ENCODE data around the gene TKFC. TPM values are rescaled to one million over a fixed set of nuclear protein-coding genes. Genes with fewer than 3 reads are reported as not detected.

TKFC gene
- total and polyA plus RNA-seq, 2 experiments from 2014 or later = 42.3 to 104 TPM

- H4K20me1 ChIP-seq (ENCODE audit: insufficient read depth, poor library complexity, severe bottlenecking) = no peaks in the 10 kb centered on the region
- no peaks in the 10 kb centered on the region for H3K36me3 ChIP-seq (replicated peaks; ENCODE audit: insufficient read depth, low read depth)
Observed at GRCh38 chr11:61295596-61295926, 37.5 kb upstream of the TKFC start.

GRCh38 chr11:61297341-61297740 is 35.7 kb upstream of the TKFC start:
- H3K9me3 ChIP-seq (ENCODE audit: low read depth) = no peaks in the 10 kb centered on the region
- no peaks in the 10 kb centered on the region for H3K36me3 ChIP-seq (replicated peaks; ENCODE audit: insufficient read depth, low read depth)
- no peak overlapping the region for H3K4me3 ChIP-seq
- peaks cover 4% of the 10 kb centered on the region for H3K79me2 ChIP-seq
- no peaks in the 10 kb centered on the region for H3K27me3 ChIP-seq
- H3K27ac ChIP-seq = peak overlapping the region; percentile 75
- 50% methylated on average over 1 of the region's 1 CpG for WGBS (ENCODE audit: low lambda C conversion rate, missing lambda C conversion rate)
- no peaks in the 10 kb centered on the region for H3K9me2 ChIP-seq (replicated peaks; ENCODE audit: insufficient read depth)
- H2AFZ ChIP-seq = no peak overlapping the region
- H3K4me1 ChIP-seq (ENCODE audit: insufficient read depth) = peaks cover 14% of the 10 kb centered on the region
- TF ChIP-seq EZH2phosphoT487 (IDR thresholded peaks at IDR 0.05; ENCODE audit: low read depth, severe bottlenecking, unreplicated experiment) = no peak
- no peak for TF ChIP-seq EZH2 (IDR thresholded peaks at IDR 0.05; ENCODE audit: borderline replicate concordance)
- TF ChIP-seq, protein P1, sequence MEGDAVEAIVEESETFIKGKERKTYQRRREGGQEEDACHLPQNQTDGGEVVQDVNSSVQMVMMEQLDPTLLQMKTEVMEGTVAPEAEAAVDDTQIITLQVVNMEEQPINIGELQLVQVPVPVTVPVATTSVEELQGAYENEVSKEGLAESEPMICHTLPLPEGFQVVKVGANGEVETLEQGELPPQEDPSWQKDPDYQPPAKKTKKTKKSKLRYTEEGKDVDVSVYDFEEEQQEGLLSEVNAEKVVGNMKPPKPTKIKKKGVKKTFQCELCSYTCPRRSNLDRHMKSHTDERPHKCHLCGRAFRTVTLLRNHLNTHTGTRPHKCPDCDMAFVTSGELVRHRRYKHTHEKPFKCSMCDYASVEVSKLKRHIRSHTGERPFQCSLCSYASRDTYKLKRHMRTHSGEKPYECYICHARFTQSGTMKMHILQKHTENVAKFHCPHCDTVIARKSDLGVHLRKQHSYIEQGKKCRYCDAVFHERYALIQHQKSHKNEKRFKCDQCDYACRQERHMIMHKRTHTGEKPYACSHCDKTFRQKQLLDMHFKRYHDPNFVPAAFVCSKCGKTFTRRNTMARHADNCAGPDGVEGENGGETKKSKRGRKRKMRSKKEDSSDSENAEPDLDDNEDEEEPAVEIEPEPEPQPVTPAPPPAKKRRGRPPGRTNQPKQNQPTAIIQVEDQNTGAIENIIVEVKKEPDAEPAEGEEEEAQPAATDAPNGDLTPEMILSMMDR (IDR thresholded peaks at IDR 0.05; ENCODE audit: poor library complexity) = no peak
- H4K20me1 ChIP-seq (ENCODE audit: insufficient read depth, poor library complexity, severe bottlenecking) = no peaks in the 10 kb centered on the region
- no peak overlapping the region for H3K4me2 ChIP-seq
- no peak for DNase-seq (ENCODE audit: low spot score)

More at GRCh38 chr11:61295596-61295926, 37.5 kb upstream of the TKFC start:
- peaks cover 14% of the 10 kb centered on the region for H3K4me1 ChIP-seq (ENCODE audit: insufficient read depth)
- H3K4me3 ChIP-seq = peak overlapping the region; percentile 61
- H3K27me3 ChIP-seq = no peaks in the 10 kb centered on the region
- no peaks in the 10 kb centered on the region for H3K9me2 ChIP-seq (replicated peaks; ENCODE audit: insufficient read depth)
- DNase-seq (ENCODE audit: low spot score) = no peak
- WGBS (ENCODE audit: low lambda C conversion rate, missing lambda C conversion rate) = 64% methylated on average over 12 of the region's 12 CpGs
- H2AFZ ChIP-seq = peak overlapping the region; percentile 66
- H3K4me2 ChIP-seq = peak overlapping the region; percentile 98
- peaks cover 10% of the 10 kb centered on the region for H3K79me2 ChIP-seq
- TF ChIP-seq, protein P1 (IDR thresholded peaks at IDR 0.05; ENCODE audit: poor library complexity) = no peak
- TF ChIP-seq EZH2phosphoT487 (IDR thresholded peaks at IDR 0.05; ENCODE audit: low read depth, severe bottlenecking, unreplicated experiment) (no peak), EZH2 (IDR thresholded peaks at IDR 0.05; ENCODE audit: borderline replicate concordance) (no peak)
- H3K27ac ChIP-seq = peak overlapping the region; percentile 63
- no peaks in the 10 kb centered on the region for H3K9me3 ChIP-seq (ENCODE audit: low read depth)

DNA sequence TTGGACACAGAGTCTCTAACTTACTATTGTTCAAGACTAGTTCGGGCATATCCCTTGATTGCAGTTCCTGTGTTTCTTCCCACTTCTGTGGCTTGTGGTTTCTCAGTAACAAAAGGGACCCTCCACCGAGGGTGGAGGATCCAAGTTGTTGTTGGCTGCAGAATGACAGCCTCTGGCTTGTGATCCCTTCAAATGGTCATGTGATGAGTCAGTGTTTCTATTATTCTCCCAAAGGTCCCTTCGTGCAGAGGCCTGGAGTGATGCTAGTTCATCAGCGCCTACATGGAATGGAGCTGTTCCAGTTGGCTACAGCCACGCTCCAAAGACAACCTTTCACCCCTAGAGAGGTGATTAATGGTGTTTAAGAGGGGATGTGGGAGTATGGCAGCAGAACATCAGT is 35.3 kb upstream of the TKFC start:
- Histone ChIP-seq H3K27me3 (no peaks in the 10 kb centered on the region), H3K4me3 (no peak overlapping the region), H3K79me2 (no peaks in the 10 kb centered on the region), H3K9me2 (replicated peaks; ENCODE audit: insufficient read depth) (no peaks in the 10 kb centered on the region), H4K20me1 (ENCODE audit: insufficient read depth, poor library complexity, severe bottlenecking) (no peaks in the 10 kb centered on the region), H3K9me3 (ENCODE audit: low read depth) (no peaks in the 10 kb centered on the region), H3K36me3 (replicated peaks; ENCODE audit: insufficient read depth, low read depth) (no peaks in the 10 kb centered on the region), H3K4me2 (no peak overlapping the region), H2AFZ (no peak overlapping the region), H3K4me1 (ENCODE audit: insufficient read depth) (peaks cover 14% of the 10 kb centered on the region), H3K27ac (peak overlapping the region; percentile 75)
- TF ChIP-seq EZH2phosphoT487 (IDR thresholded peaks at IDR 0.05; ENCODE audit: low read depth, severe bottlenecking, unreplicated experiment) (no peak), EZH2 (IDR thresholded peaks at IDR 0.05; ENCODE audit: borderline replicate concordance) (no peak)
- TF ChIP-seq, protein P1 (IDR thresholded peaks at IDR 0.05; ENCODE audit: poor library complexity) = no peak
- 82% methylated on average over 5 of the region's 5 CpGs for WGBS (ENCODE audit: low lambda C conversion rate, missing lambda C conversion rate)
- no peak for DNase-seq (ENCODE audit: low spot score)

Measured in hepatocyte (in vitro differentiated cells).